Heart left ventricle (tissue), 16 donors: ENCODE measurements around the gene ADORA2B. TPM values are rescaled to one million over a fixed set of nuclear protein-coding genes. Genes with fewer than 3 reads are reported as not detected.

Source experiments
- ATAC-seq, 4 donors: fragments of 200-7000 bp; cut with Tn5 transposase; one replicate each; pipeline ENCODE4 v1.9.1; 2020 to 2022; ENCODE audit warnings: moderate library complexity in 4 of 4, mild to moderate bottlenecking in 3 of 4, moderate number of reproducible peaks in 1 of 4
- DNase-seq, 5 donors: peaks; one replicate each; pipeline ENCODE4 v3.0.0-alpha.2; 2020
- H3K27ac ChIP-seq, 12 donors: fragments of 200-600 bp; sonication (generic) in 4 of 12; one replicate each; pipeline versions ENCODE4 v1.5.0 to v1.8.0; 2016 to 2022; ENCODE audit warnings: mild to moderate bottlenecking in 2 of 12
- H3K27me3 ChIP-seq, 9 donors: fragments of 200-600 bp; sonication (generic) in 2 of 9; one replicate each; pipeline versions ENCODE4 v1.5.1 to v1.8.0; 2016 to 2022; ENCODE audit warnings: mild to moderate bottlenecking in 3 of 9
- H3K36me3 ChIP-seq, 9 donors: fragments of 200-600 bp; sonication (generic) in 2 of 9; one replicate each; pipeline versions ENCODE4 v1.5.0 to v1.8.0; 2018 to 2022; ENCODE audit warnings: mild to moderate bottlenecking in 2 of 9
- H3K4me1 ChIP-seq, 12 donors: fragments of 200-600 bp; sonication (generic) in 4 of 12; one replicate each; pipeline versions ENCODE4 v1.5.0 to v1.8.0; 2016 to 2022; ENCODE audit warnings: mild to moderate bottlenecking in 3 of 12
- H3K4me3 ChIP-seq, 12 donors: fragments of 200-600 bp; sonication (generic) in 4 of 12; one replicate each; pipeline versions ENCODE4 v1.5.0 to v1.8.0; 2017 to 2022; ENCODE audit warnings: mild to moderate bottlenecking in 9 of 12, moderate library complexity in 4 of 12
- H3K9me3 ChIP-seq, 12 donors: fragments of 200-600 bp; sonication (generic) in 4 of 12; one replicate each; pipeline versions ENCODE4 v1.5.0 to v1.8.0; 2016 to 2022; ENCODE audit warnings: mild to moderate bottlenecking in 1 of 12
- CTCF ChIP-seq, 12 donors: fragments of 200-600 bp; sonication (generic) in 4 of 12; IDR thresholded peaks; one replicate each; pipeline versions ENCODE4 v1.5.0 to v1.8.0; 2018 to 2022; ENCODE audit warnings: antibody characterized with exemption in 12 of 12, mild to moderate bottlenecking in 5 of 12
- POLR2A ChIP-seq, 2 donors: fragments of 450-650 bp; IDR thresholded peaks; one replicate each; pipeline ENCODE4 v1.6.1; 2017; ENCODE audit warnings: antibody characterized with exemption in 2 of 2, mild to moderate bottlenecking in 2 of 2, moderate library complexity in 2 of 2
- WGBS, 4 donors: extraction: QIAGEN DNeasy Blood & Tissue Kit in 2 of 4; methylation state at CpG; one replicate each; pipeline versions ENCODE4 v1.1.5 to v1.1.7; 2013 to 2018; 5-methylcytosine and 5-hydroxymethylcytosine counted together
- intact Hi-C, 10 donors: fragments of 100-400 bp; cut with DNase I; formaldehyde crosslinking; loops; one replicate each; pipeline versions ENCODE4 v1.11.1 to v1.14.2; 2022
- polyA plus RNA-seq, 2 donors: library from polyadenylated mRNA; stranded (reverse); fragments of 200-250 nt; gene quantifications; one replicate each; pipeline ENCODE4 v1.2.3, GENCODE V29; 2013
- total RNA-seq, 9 donors: library from RNA; depleted of rRNA in 2 of 9; stranded (reverse); fragments of >200 nt in 2 of 9; fragmentation: NEBNext Ultra II Directional in 3 of 9; extraction: Animal tissue kit (Norgen Biotek cat#: 25700) in 3 of 9; gene quantifications; one replicate each; pipeline versions ENCODE4 v1.1.0 to v1.2.4, GENCODE V29; 2016 to 2023
- donor health status: ischemic (EF 13 %, LVEDD 7.1; RV severe dilation, severe dysfunction).
- donor health status: healthy with polysubstance abuse.
- donor health status: DM: no; HTN: yes; CAD: no.
- donor health status: DM: no; HTN: no; CAD: no.
- donor health status: ischemic (EF 25% LVEDD 6.9; RV normal size, moderate dysfunction).
- donor health status: ischemic (EF 25% LVEDD 5.7; RV mildly dilated, moderate dysfunction).
- donor health status: healthy.
- donor health status: DM: yes; HTN: yes; CAD: no.
- donor health status: ischemic (EF 35%, LVEDD 5.7; RV mildly dilated, moderate dysfunction).
- donor health status: nonischemic (EF 11% LVEDD 7.7; RV severe dilation, severe dysfunction).
- donor health status: DM: yes; HTN: yes; CAD: no.
- donor health status: PGD.
- donor health status: ischemic (EF 29% LVEDD 5.4; RV normal size, mild dysfunction).
- donor health status: nonischemic (EF 23%, LVEDD 6.1; RV moderate dilation, normal function).

ADORA2B gene
- total and polyA plus RNA-seq, 11 donors: 0.61 to 3.1 (median 0.87) TPM

DNA sequence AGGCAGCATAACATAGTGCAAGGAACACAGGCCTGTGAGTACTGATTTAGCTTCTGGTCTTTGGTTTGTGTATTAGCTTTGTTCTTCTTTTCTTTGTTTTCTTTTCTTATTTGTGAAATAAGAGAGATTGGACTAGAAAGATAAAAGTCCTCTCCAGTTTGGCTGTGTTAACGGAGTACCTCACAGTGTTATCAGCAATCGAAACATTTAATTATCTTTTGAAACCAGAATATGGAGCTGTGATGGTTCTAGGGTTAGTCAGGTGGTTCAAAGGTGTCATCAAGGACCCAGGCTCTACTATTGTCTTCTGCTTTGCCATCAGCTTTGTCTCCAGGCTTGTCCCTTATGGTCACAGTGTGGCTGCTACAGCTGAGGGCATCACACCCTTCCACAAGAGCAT, 25.6 kb downstream of the ADORA2B start:
- Histone ChIP-seq H3K27ac (no peak overlapping the region), H3K4me1 (peaks cover 0 to 22% (median 0%) of the 10 kb centered on the region in 12 donors), H3K27me3 (no peaks in the 10 kb centered on the region), H3K36me3 (peaks cover 0 to 16% (median 10%) of the 10 kb centered on the region in 9 donors), H3K4me3 (no peak overlapping the region), H3K9me3 (no peaks in the 10 kb centered on the region)
- no peak for ATAC-seq
- no peak for DNase-seq
- intact Hi-C loops: no loop called here
- TF ChIP-seq POLR2A (IDR thresholded peaks at IDR 0.05): no peak
- TF ChIP-seq CTCF (IDR thresholded peaks at IDR 0.05): no peak
- WGBS, 4 donors: 92 to 95% (median 94%) methylated on average over 2 of the region's 2 CpGs

GRCh38 chr17:15971098-15971678, 26.3 kb downstream of the ADORA2B start:
- intact Hi-C loops: no loop called here
- Histone ChIP-seq H3K4me1 (peaks cover 0 to 15% (median 0%) of the 10 kb centered on the region in 12 donors), H3K27ac (no peak overlapping the region), H3K9me3 (no peaks in the 10 kb centered on the region), H3K36me3 (peaks cover 0 to 22% (median 12%) of the 10 kb centered on the region in 9 donors), H3K4me3 (no peak overlapping the region), H3K27me3 (no peaks in the 10 kb centered on the region)
- DNase-seq: no peak
- TF ChIP-seq CTCF (IDR thresholded peaks at IDR 0.05) (no peak), POLR2A (IDR thresholded peaks at IDR 0.05) (no peak)
- WGBS, 4 donors: 81 to 86% (median 83%) methylated on average over 5 of the region's 5 CpGs
- no peak for ATAC-seq

DNA sequence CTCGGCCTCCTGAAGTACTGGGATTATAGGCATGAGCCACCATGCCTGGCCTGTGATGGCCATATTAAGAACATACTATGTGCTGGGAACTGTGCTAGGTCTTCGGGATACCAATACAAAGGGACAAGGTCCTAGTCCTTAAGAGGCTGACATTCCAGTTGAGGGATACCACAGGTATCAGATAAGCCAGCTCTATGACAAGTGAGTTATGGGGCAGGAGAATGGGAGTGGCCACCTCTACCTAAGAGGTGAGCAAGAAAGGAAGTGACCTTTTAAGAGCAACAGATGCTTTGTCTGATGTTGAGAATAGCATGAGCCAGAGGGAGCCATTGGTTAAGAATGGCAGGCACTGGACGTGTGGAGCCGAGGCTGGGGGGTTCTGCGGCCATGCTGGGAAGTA, 27.0 kb downstream of the ADORA2B start:
- H3K36me3 ChIP-seq: peaks cover 0 to 29% (median 19%) of the 10 kb centered on the region in 9 donors
- TF ChIP-seq POLR2A (IDR thresholded peaks at IDR 0.05) (no peak), CTCF (IDR thresholded peaks at IDR 0.05) (no peak)
- H3K27ac ChIP-seq: no peak overlapping the region
- H3K4me1 ChIP-seq: peaks cover 0 to 8% (median 0%) of the 10 kb centered on the region in 12 donors
- 91 to 96% (median 94%) methylated on average over 5 of the region's 5 CpGs for WGBS, 4 donors
- H3K9me3 ChIP-seq: no peaks in the 10 kb centered on the region
- ATAC-seq (no peak), DNase-seq (no peak)
- intact Hi-C loops: no loop called here
- H3K4me3 ChIP-seq: no peak overlapping the region
- H3K27me3 ChIP-seq: no peaks in the 10 kb centered on the region

DNA sequence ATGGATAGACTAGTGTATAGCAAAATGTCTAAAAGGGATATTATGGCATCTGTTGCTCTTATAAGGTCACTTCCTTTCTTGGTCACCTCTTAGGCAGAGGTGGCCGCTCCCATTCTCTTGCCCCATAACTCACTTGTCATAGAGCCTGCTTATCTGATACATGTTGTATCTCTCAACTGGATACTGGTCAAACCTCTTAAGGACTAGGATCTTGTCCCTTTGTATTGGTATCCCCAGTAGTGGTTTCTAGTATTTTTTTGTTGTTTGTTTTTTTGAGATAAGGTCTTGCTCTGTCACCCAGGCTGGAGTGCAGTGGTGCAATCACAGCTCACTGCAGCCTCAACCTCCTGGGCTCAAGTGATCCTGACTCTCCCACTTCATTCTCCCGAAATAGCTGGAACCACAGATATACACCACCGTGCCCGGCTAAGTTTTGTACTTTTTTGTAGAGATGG, 27.6 kb downstream of the ADORA2B start:
- no peak for DNase-seq
- H3K4me3 ChIP-seq: no peak overlapping the region
- H3K27me3 ChIP-seq: no peaks in the 10 kb centered on the region
- H3K4me1 ChIP-seq: peaks cover 0 to 2% (median 0%) of the 10 kb centered on the region in 12 donors
- 88 to 96% (median 92%) methylated on average over 4 of the region's 4 CpGs for WGBS, 4 donors
- peaks cover 0 to 35% (median 26%) of the 10 kb centered on the region in 9 donors for H3K36me3 ChIP-seq
- H3K27ac ChIP-seq: no peak overlapping the region
- ATAC-seq: no peak
- H3K9me3 ChIP-seq: no peaks in the 10 kb centered on the region
- intact Hi-C loops: no loop called here
- TF ChIP-seq CTCF (IDR thresholded peaks at IDR 0.05) (no peak), POLR2A (IDR thresholded peaks at IDR 0.05) (no peak)
